HepG2 (cell line): ENCODE results near the gene C1D. TPM values are rescaled to one million over a fixed set of nuclear protein-coding genes. Genes with fewer than 3 reads are reported as not detected.

ENCODE experiments used
- ATAC-seq: fragments of 200-7000 bp; cut with Tn5 transposase; 3 replicates; pipeline ENCODE4 v1.9.1; 2020; ENCODE audit warnings: mild to moderate bottlenecking, moderate library complexity
- BruUV-seq: library from RNA; stranded (reverse); fragments of 400-500 nt; replicated peaks from 2 replicates; lab custom pipeline; 2021; lab: Mats Ljungman, UMichigan
- CTCF ChIA-PET: fragments of 300-600 bp; formaldehyde crosslinking; extraction: SDS; loops from one replicate; lab custom pipeline; 2021; ENCODE audit warnings: low total read pairs, inconsistent platforms, low intra/inter-chr PET ratio; lab: Yijun Ruan, JAX
- POLR2A ChIA-PET: fragments of 350-600 bp; sonication (Branson Sonifier 250); formaldehyde crosslinking; loops from one replicate; lab custom pipeline; 2020; ENCODE audit warnings: antibody characterized with exemption, inconsistent platforms; lab: Yijun Ruan, JAX
- DNase-seq: peaks from one replicate; pipeline ENCODE4 v3.0.0-alpha.2; 2015; ENCODE audit warnings: low spot score
- FAIRE-seq: peaks from 3 replicates; lab custom pipeline; 2011; peaks lifted over from hg19 to GRCh38; lab: Jason Lieb, UNC
- H2AFZ ChIP-seq: one replicate; pipeline ENCODE4 v1.6.1; 2011; ENCODE audit warnings: low read length, inconsistent platforms
- H3K27ac ChIP-seq: fragments of 300-600 bp; 3 replicates; pipeline ENCODE4 v1.8.0; 2011; ENCODE audit warnings: mixed run types, mild to moderate bottlenecking, mixed read lengths, low read length, inconsistent platforms; ENCODE audit not compliant: insufficient read depth; ENCODE audit errors: extremely low read length
- H3K27me3 ChIP-seq, 2 experiments: fragments of 200-600 bp in 1 of 2; 2 replicates in 1 of 2; 3 replicates in 1 of 2; pipeline versions ENCODE4 v1.6.0 to v1.8.0; 2011; ENCODE audit warnings: low read length in 2 of 2, mild to moderate bottlenecking in 2 of 2, moderate library complexity in 2 of 2, inconsistent platforms in 1 of 2; ENCODE audit not compliant: insufficient read depth in 2 of 2, control insufficient read depth in 1 of 2
- H3K36me3 ChIP-seq, 2 experiments: fragments of 200-600 bp in 1 of 2; replicated peaks in 1 of 2; 2 replicates in 1 of 2; 3 replicates in 1 of 2; pipeline versions ENCODE4 v1.5.1 to v1.8.0; 2011; ENCODE audit warnings: low read length in 2 of 2, inconsistent platforms in 1 of 2; ENCODE audit not compliant: insufficient read depth in 2 of 2, control insufficient read depth in 1 of 2
- H3K4me1 ChIP-seq: 2 replicates; pipeline ENCODE4 v1.5.1; 2012; ENCODE audit warnings: low read length, inconsistent platforms; ENCODE audit not compliant: insufficient read depth
- H3K4me2 ChIP-seq: 2 replicates; pipeline ENCODE4 v1.6.0; 2011; ENCODE audit warnings: low read depth, low read length, inconsistent platforms
- H3K4me3 ChIP-seq, 3 experiments: fragments of 200-600 bp in 1 of 3; sonication (generic), shearing (Covaris generic) in 1 of 3; replicated peaks in 1 of 3; 2 replicates each; pipeline ENCODE4 v1.5.1; 2011 to 2016; ENCODE audit warnings: low read length in 3 of 3, inconsistent platforms in 2 of 3, low read depth in 2 of 3, mild to moderate bottlenecking in 2 of 3, control low read depth in 1 of 3, mixed read lengths in 1 of 3; ENCODE audit not compliant: insufficient read depth in 1 of 3
- H3K79me2 ChIP-seq: one replicate; pipeline ENCODE4 v1.6.1; 2011; ENCODE audit warnings: low read length, inconsistent platforms; ENCODE audit not compliant: insufficient read depth
- H3K9ac ChIP-seq: 2 replicates; pipeline ENCODE4 v1.6.0; 2011; ENCODE audit warnings: mild to moderate bottlenecking, low read depth, low read length, inconsistent platforms; ENCODE audit not compliant: insufficient read depth
- H3K9me3 ChIP-seq: 2 replicates; pipeline ENCODE4 v1.5.1; 2012; ENCODE audit warnings: mild to moderate bottlenecking, low read length
- H4K20me1 ChIP-seq: 2 replicates; pipeline ENCODE4 v1.6.0; 2011; ENCODE audit warnings: inconsistent platforms, mild to moderate bottlenecking, low read length, moderate library complexity; ENCODE audit not compliant: insufficient read depth
- BCL6 ChIP-seq: IDR thresholded peaks from 2 replicates; pipeline ENCODE4 v1.6.1; 2016; ENCODE audit warnings: missing genetic modification reagents, missing compliant biosample characterization
- CBFB ChIP-seq: sonication (generic); formaldehyde crosslinking; IDR thresholded peaks from 2 replicates; pipeline ENCODE4 v1.4.0; 2020; ENCODE audit warnings: missing genetic modification reagents
- CEBPG ChIP-seq: IDR thresholded peaks from 2 replicates; pipeline ENCODE4 v1.6.1; 2016
- ELF3 ChIP-seq: IDR thresholded peaks from 2 replicates; pipeline ENCODE4 v1.6.1; 2016; ENCODE audit warnings: missing genetic modification reagents, missing compliant biosample characterization
- GTF3A ChIP-seq: sonication (generic); formaldehyde crosslinking; conservative IDR thresholded peaks from 2 replicates; pipeline ENCODE4 v1.4.0; 2020; ENCODE audit warnings: mild to moderate bottlenecking, missing genetic modification reagents
- HNRNPK ChIP-seq: fragments of 200-400 bp; formaldehyde crosslinking; IDR thresholded peaks from 2 replicates; pipeline ENCODE4 v1.6.1; 2018; ENCODE audit warnings: low read length, low read depth, moderate library complexity, mild to moderate bottlenecking; ENCODE audit not compliant: poor library complexity, severe bottlenecking
- KDM5A ChIP-seq: fragments of 200-600 bp; sonication (generic); IDR thresholded peaks from 2 replicates; pipeline ENCODE4 v1.7.0; 2018; ENCODE audit warnings: antibody characterized with exemption, mild to moderate bottlenecking, low read length, borderline replicate concordance
- MAX ChIP-seq: IDR thresholded peaks from 2 replicates; pipeline ENCODE4 v1.6.1; 2012; ENCODE audit warnings: inconsistent platforms
- NFE2L1 ChIP-seq: sonication (generic); formaldehyde crosslinking; IDR thresholded peaks from 2 replicates; pipeline ENCODE4 v1.4.0; 2020; ENCODE audit warnings: missing genetic modification reagents, mild to moderate bottlenecking, borderline replicate concordance
- PPARG ChIP-seq: conservative IDR thresholded peaks from 2 replicates; pipeline ENCODE4 v1.6.1; 2016; ENCODE audit warnings: missing biosample characterization, missing genetic modification reagents
- RFXAP ChIP-seq: sonication (generic); formaldehyde crosslinking; IDR thresholded peaks from 2 replicates; pipeline ENCODE4 v1.4.0; 2020; ENCODE audit warnings: missing genetic modification reagents, borderline replicate concordance
- TOPORS ChIP-seq: sonication (generic); formaldehyde crosslinking; IDR thresholded peaks from 2 replicates; pipeline ENCODE4 v1.8.0; 2023; ENCODE audit warnings: mild to moderate bottlenecking, missing genetic modification reagents
- ZIK1 ChIP-seq: sonication (generic); formaldehyde crosslinking; IDR thresholded peaks from 2 replicates; pipeline ENCODE4 v1.5.0; 2020; ENCODE audit warnings: mild to moderate bottlenecking, low read depth, missing genetic modification reagents, borderline replicate concordance
- ZNF207 ChIP-seq: fragments of 450-650 bp; IDR thresholded peaks from 2 replicates; pipeline ENCODE4 v1.6.1; 2016; ENCODE audit warnings: antibody characterized with exemption, borderline replicate concordance
- WGBS: methylation state at CpG from one replicate; pipeline ENCODE4 v1.1.6; 2017; ENCODE audit warnings: low lambda C conversion rate; 5-methylcytosine and 5-hydroxymethylcytosine counted together
- in situ Hi-C: cut with HindIII; loops from 2 replicates; pipeline ENCODE4 v1.10.0; 2017; ENCODE audit warnings: low pct_unique_long_range_greater_than_20kb; ENCODE audit not compliant: extremely low pct_ligation_motif_present
- intact Hi-C: fragments of 100-400 bp; cut with micrococcal nuclease; formaldehyde crosslinking; loops from one replicate; pipeline ENCODE4 v1.10.0; 2022; ENCODE audit not compliant: unreplicated experiment
- polyA plus RNA-seq, 8 experiments: library from polyadenylated mRNA; depleted of rRNA in 3 of 8; stranded (reverse) in 7 of 8; unstranded in 1 of 8; fragments of >200 nt; fragmentation: Illumina TruSeq in 4 of 8; extraction: Trizol in 4 of 8; gene quantifications; 2 replicates each; pipeline versions ENCODE4 v1.2.1 to v1.2.3, GENCODE V29; 2011 to 2016; ENCODE audit warnings: low read depth in 4 of 8, missing spikeins in 1 of 8, mixed read lengths in 1 of 8; ENCODE audit not compliant: insufficient read depth in 1 of 8
- total RNA-seq, 5 experiments: library from RNA; depleted of rRNA; stranded (reverse); fragments of >200 nt; fragmentation: Illumina TruSeq; extraction: Trizol; gene quantifications; 2 replicates each; pipeline ENCODE4 v1.2.3, GENCODE V29; 2016; ENCODE audit warnings: low read depth in 1 of 5
- TF ChIP-seq, protein P1 (sequence below): sonication (generic); formaldehyde crosslinking; IDR thresholded peaks from 2 replicates; pipeline ENCODE4 v1.4.0; 2020; ENCODE audit warnings: missing genetic modification reagents

C1D gene
- total and polyA plus RNA-seq, 2 of the 13 experiments (the other 11 are each of a cell fraction or from before 2014, with no cell fraction given): 38.1 to 43.5 TPM

DNA sequence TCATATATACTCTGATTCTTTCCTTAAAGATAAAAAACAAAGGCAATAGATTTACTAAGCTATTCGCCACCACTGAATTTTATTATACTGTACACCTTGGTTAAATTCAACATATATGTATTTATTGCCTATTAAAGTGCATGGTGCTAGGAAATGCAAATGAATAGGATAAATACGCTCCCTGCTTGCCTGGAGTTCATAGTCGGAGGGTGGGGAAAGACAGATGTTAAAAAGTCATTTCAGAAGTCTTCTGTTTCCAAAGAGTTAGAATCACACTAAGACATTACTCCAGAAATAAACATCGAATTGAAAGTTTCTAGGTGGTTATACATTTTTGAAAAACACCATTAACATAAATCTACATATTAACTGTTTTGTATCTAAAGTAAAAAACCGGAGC, 19.8 kb downstream of the C1D start:
- POLR2A ChIA-PET: no interaction called here

DNA sequence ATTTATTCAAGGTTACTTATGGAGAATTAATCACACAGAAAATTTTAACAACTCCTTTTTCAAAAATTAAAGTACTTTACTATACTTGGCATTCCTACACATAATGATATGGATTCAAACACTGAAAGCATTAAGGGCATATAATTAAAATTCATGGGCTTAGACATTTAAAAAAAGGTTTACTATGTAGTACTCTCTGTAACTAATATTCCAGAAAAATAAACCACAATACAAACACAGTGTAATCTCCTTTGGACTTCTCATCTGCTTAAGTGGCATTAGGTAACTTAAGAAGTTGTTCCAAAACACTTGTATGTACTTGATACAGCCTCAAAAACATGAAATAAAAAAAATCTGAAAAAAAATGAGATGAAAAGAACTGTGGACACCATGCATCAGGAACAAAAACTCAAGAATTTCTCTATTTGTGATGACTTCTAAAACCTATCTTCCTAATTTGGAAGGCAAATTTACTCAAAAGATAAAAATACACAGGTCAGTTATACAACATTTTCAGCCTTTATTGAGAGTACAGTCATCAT, 21.0 kb downstream of the C1D start:
- no peak overlapping the region for H3K9ac ChIP-seq
- CTCF ChIA-PET: no interaction called here
- no peaks in the 10 kb centered on the region for H3K9me3 ChIP-seq
- H3K4me1 ChIP-seq: no peaks in the 10 kb centered on the region
- no peaks in the 10 kb centered on the region for H3K27me3 ChIP-seq
- H3K36me3 ChIP-seq: peaks cover 1 to 13% of the 10 kb centered on the region in 2 experiments; a peak in 3 of 5 replicates
- TF ChIP-seq BCL6 (CRISPR knock-in tag): no peak
- TF ChIP-seq ELF3: no peak
- TF ChIP-seq ZIK1 (CRISPR knock-in tag): no peak
- no peak for TF ChIP-seq ZNF207
- TF ChIP-seq GTF3A (CRISPR knock-in tag): no peak
- no peak for TF ChIP-seq CEBPG (CRISPR knock-in tag)
- no peak for TF ChIP-seq MAX
- no peak for TF ChIP-seq TOPORS (CRISPR knock-in tag)
- no peak for TF ChIP-seq RFXAP
- TF ChIP-seq PPARG (CRISPR knock-in tag): no peak
- no peak for TF ChIP-seq KDM5A
- TF ChIP-seq NFE2L1: no peak
- TF ChIP-seq CBFB (CRISPR knock-in tag): no peak
- in situ Hi-C loops: loop anchor here (25.0 kb wide), 1 partner anchor 1604 kb away; the partner anchor contains the start of gene MEIS1
- no TSS peak for BruUV-seq
- FAIRE-seq (no peak), DNase-seq (no peak), ATAC-seq (no peak)
- H3K27ac ChIP-seq: no peak overlapping the region
- H2AFZ ChIP-seq: no peak overlapping the region
- H3K79me2 ChIP-seq: no peaks in the 10 kb centered on the region
- H4K20me1 ChIP-seq: no peaks in the 10 kb centered on the region
- H3K4me2 ChIP-seq: no peak overlapping the region
- intact Hi-C loops: no loop called here
- POLR2A ChIA-PET: interaction anchor here (0.6 kb wide), 1 partner anchor 256 kb away, joined by 3 read pairs; no protein-coding TSS in a partner anchor
- H3K4me3 ChIP-seq: no peak overlapping the region

More for the DNA sequence above, 19.8 kb downstream of the C1D start:
- Histone ChIP-seq H3K4me3 (no peak overlapping the region), H2AFZ (no peak overlapping the region), H4K20me1 (no peaks in the 10 kb centered on the region), H3K27ac (no peak overlapping the region), H3K79me2 (peaks cover 5% of the 10 kb centered on the region), H3K9ac (no peak overlapping the region), H3K9me3 (no peaks in the 10 kb centered on the region), H3K36me3 (peaks cover 1 to 13% of the 10 kb centered on the region in 2 experiments; a peak in 3 of 5 replicates)
- DNase-seq (no peak), ATAC-seq (no peak), FAIRE-seq (no peak)
- in situ Hi-C loops (loop anchor here (25.0 kb wide), 1 partner anchor 1606 kb away; the partner anchor contains the start of gene MEIS1), intact Hi-C loops (no loop called here)
- BruUV-seq: no TSS peak
- WGBS: 97% methylated on average over 5 of the region's 5 CpGs
- TF ChIP-seq, protein P1, sequence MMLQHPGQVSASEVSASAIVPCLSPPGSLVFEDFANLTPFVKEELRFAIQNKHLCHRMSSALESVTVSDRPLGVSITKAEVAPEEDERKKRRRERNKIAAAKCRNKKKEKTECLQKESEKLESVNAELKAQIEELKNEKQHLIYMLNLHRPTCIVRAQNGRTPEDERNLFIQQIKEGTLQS (CRISPR knock-in tag): no peak
- peak; percentile 52 for TF ChIP-seq HNRNPK
- TF ChIP-seq, all 625 proteins: peak for 1
- Histone ChIP-seq H3K4me1 (no peaks in the 10 kb centered on the region), H3K4me2 (no peak overlapping the region), H3K27me3 (no peaks in the 10 kb centered on the region)
- CTCF ChIA-PET: no interaction called here
